ENCODE data around the gene NCOA7.

DNA sequence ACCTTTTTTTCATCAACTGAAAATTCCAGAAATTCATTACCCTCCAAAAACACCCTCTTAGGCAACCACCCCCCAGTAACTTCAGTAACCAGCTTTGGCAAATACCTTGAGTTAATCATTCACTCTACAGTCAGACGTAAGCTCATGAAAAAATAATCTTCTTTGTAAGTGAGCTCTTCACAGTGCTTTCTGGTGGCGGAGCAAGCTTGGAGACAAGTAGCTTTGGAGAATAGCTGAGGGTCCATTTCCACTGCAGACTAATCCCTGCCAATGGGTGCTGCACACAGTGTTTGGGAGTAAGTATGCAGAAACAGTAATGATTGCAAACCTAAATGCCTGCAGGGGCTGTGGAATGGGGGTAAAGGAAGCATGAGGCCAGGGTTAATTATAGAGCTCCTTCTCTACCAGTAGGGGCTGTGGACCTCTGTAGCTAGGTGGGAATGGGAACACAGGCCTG is 109.0 kb downstream of the NCOA7 start:
- TF ChIP-seq POLR2A (IDR thresholded peaks at IDR 0.05) = peak; percentile 68
- TF ChIP-seq, protein P1, sequence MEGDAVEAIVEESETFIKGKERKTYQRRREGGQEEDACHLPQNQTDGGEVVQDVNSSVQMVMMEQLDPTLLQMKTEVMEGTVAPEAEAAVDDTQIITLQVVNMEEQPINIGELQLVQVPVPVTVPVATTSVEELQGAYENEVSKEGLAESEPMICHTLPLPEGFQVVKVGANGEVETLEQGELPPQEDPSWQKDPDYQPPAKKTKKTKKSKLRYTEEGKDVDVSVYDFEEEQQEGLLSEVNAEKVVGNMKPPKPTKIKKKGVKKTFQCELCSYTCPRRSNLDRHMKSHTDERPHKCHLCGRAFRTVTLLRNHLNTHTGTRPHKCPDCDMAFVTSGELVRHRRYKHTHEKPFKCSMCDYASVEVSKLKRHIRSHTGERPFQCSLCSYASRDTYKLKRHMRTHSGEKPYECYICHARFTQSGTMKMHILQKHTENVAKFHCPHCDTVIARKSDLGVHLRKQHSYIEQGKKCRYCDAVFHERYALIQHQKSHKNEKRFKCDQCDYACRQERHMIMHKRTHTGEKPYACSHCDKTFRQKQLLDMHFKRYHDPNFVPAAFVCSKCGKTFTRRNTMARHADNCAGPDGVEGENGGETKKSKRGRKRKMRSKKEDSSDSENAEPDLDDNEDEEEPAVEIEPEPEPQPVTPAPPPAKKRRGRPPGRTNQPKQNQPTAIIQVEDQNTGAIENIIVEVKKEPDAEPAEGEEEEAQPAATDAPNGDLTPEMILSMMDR (IDR thresholded peaks at IDR 0.05) = peak in 1 of 4 donors; percentile 32

All from right lobe of liver (tissue), 4 donors.